ENCODE results near the gene PUM1.
"Not testable (repeated sequence)": the region's sequence is repeated elsewhere in the genome, so short reads cannot be mapped to it uniquely, and the experiment has no call there.

Gene PUM1

GRCh38 chr1:31065310-31066217, at the start of gene PUM1:
TSS of gene PUM1 (minus strand) at chr1:31065717. CDS start at chr1:31059566, 6,151 bp downstream.
- FAIRE-seq (peak; percentile 70), DNase-seq (ENCODE audit: low spot score) (peak; percentile 99)

GRCh38 chr1:31112266-31112935, 46.9 kb upstream of the PUM1 start:
- DNase-seq (ENCODE audit: low spot score) (no peak), FAIRE-seq (no peak)

- DNase-seq (ENCODE audit: low spot score): peak; percentile 28
- FAIRE-seq: no peak
Measured at GRCh38 chr1:31111290-31111951, 45.9 kb upstream of the PUM1 start.

GRCh38 chr1:31110846-31111245, 45.3 kb upstream of the PUM1 start:
- no peak for FAIRE-seq
- DNase-seq (ENCODE audit: low spot score): no peak

GRCh38 chr1:31108861-31109260, 43.3 kb upstream of the PUM1 start:
- DNase-seq (ENCODE audit: low spot score) (no peak), FAIRE-seq (no peak)

GRCh38 chr1:31105646-31106045, 40.1 kb upstream of the PUM1 start:
- DNase-seq (ENCODE audit: low spot score): no peak
- FAIRE-seq: no peak

GRCh38 chr1:31102501-31102950, 37.0 kb upstream of the PUM1 start:
- FAIRE-seq: no peak
- no peak for DNase-seq (ENCODE audit: low spot score)

- DNase-seq (ENCODE audit: low spot score) (peak; percentile 30), FAIRE-seq (no peak)
Measured at GRCh38 chr1:31101147-31101502, 35.6 kb upstream of the PUM1 start.

GRCh38 chr1:31099293-31100032, 33.9 kb upstream of the PUM1 start:
- FAIRE-seq: no peak

GRCh38 chr1:31095985-31096384, 30.5 kb upstream of the PUM1 start:
- FAIRE-seq (no peak), DNase-seq (ENCODE audit: low spot score) (no peak)

More at GRCh38 chr1:31099293-31100032, 33.9 kb upstream of the PUM1 start:
- no peak for DNase-seq (ENCODE audit: low spot score)

- FAIRE-seq: no peak
Measured at GRCh38 chr1:31095298-31095981, 29.9 kb upstream of the PUM1 start.

GRCh38 chr1:31088081-31088480, 22.6 kb upstream of the PUM1 start:
- not testable (repeated sequence) for FAIRE-seq; DNase-seq (ENCODE audit: low spot score)

More at GRCh38 chr1:31095298-31095981, 29.9 kb upstream of the PUM1 start:
- no peak for DNase-seq (ENCODE audit: low spot score)

GRCh38 chr1:31084782-31085569, 19.5 kb upstream of the PUM1 start:
- DNase-seq (ENCODE audit: low spot score) (no peak), FAIRE-seq (no peak)

- FAIRE-seq (no peak), DNase-seq (ENCODE audit: low spot score) (no peak)
Measured at GRCh38 chr1:31082385-31082784, 16.9 kb upstream of the PUM1 start.

- DNase-seq (ENCODE audit: low spot score) (no peak), FAIRE-seq (no peak)
Measured at GRCh38 chr1:31073044-31073443, 7.5 kb upstream of the PUM1 start.

GRCh38 chr1:31072304-31072746, 6.8 kb upstream of the PUM1 start:
- no peak for FAIRE-seq

GRCh38 chr1:31069392-31069791, 3.9 kb upstream of the PUM1 start:
- no peak for FAIRE-seq

More at GRCh38 chr1:31072304-31072746, 6.8 kb upstream of the PUM1 start:
- no peak for DNase-seq (ENCODE audit: low spot score)

GRCh38 chr1:31064718-31065309, 703 bp downstream of the PUM1 start:
- FAIRE-seq (no peak), DNase-seq (ENCODE audit: low spot score) (peak; percentile 21)

More at GRCh38 chr1:31069392-31069791, 3.9 kb upstream of the PUM1 start:
- no peak for DNase-seq (ENCODE audit: low spot score)

- DNase-seq (ENCODE audit: low spot score) (no peak), FAIRE-seq (no peak)
Measured at GRCh38 chr1:31064111-31064717, 1.3 kb downstream of the PUM1 start.

Measured in urothelium cell line (cell line).